Stimulated activated CD8-positive, alpha-beta memory T cell treated with anti-CD3 and anti-CD28 coated beads, Interleukin-15, amount 100 ng/mL, for 4 hours (primary cell): ENCODE measurements around the gene LRBA.

Experiments
- DNase-seq, 2 donors: peaks; one replicate each; pipeline ENCODE4 v3.0.0-alpha.2; 2020; ENCODE audit warnings: low read depth in 2 of 2

LRBA gene

DNA sequence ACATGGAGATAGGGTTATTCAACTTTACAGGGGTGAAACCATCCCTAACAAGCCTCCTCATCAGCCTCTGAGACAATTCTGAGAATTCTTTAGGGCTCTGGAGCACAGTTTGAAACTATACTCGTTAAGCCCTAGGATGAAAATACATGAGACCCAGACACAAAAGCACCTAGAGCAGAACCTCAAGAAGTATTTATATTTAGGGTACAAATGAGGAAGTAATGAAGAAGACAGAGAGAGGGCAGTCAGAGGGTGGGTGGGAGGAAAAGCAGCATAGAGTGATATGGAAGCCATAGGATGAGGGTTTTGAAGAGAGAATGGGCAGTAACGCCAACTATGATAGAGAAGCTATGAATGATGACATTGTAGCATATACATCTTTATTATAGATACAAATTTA is 686.6 kb downstream of the LRBA start:
- DNase-seq, result no peak

DNA sequence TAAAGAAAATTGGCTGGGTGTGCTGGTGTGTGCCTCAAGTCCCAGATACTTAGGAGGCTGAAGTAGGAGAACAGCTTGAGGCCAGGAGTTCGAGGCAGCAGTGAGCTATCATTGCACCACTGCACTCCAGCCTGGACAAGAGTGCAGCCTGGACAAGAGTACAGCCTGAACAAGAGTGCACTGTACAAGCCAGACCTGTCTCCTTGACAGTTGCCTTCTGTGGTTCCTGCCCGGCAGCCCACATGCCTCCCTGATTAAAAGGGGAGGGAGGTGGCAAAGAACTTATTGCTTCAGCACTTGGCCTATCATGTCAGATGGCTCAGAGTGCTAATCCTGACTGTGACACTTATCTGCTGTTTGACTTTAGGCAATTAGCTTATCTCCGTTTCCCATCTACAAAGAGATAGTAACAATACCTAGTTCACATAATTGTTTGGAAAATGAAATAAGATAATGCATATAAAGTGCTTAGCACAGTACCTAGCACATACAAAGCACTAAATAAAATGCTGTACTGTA is 687.8 kb downstream of the LRBA start:
- no peak for DNase-seq

DNA sequence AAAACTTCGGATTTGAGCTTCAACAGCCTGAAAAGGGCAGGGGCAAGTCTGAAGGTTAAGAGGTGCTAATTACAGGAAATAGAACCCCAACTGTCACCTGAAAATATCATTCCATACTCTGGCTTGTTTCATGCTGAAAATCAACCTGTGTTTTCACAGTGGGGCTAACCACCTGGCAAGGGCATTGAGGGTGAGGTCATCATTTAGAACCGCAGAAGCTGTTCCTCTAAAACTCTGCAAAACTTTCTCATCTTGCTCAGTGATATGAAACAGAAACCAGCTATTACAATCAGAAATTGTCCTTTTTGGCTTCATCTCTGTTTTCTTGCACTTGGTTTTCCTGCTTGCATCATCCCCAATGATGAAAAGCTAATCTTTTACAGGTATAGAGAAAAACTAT is 689.2 kb downstream of the LRBA start:
- no peak for DNase-seq

DNA sequence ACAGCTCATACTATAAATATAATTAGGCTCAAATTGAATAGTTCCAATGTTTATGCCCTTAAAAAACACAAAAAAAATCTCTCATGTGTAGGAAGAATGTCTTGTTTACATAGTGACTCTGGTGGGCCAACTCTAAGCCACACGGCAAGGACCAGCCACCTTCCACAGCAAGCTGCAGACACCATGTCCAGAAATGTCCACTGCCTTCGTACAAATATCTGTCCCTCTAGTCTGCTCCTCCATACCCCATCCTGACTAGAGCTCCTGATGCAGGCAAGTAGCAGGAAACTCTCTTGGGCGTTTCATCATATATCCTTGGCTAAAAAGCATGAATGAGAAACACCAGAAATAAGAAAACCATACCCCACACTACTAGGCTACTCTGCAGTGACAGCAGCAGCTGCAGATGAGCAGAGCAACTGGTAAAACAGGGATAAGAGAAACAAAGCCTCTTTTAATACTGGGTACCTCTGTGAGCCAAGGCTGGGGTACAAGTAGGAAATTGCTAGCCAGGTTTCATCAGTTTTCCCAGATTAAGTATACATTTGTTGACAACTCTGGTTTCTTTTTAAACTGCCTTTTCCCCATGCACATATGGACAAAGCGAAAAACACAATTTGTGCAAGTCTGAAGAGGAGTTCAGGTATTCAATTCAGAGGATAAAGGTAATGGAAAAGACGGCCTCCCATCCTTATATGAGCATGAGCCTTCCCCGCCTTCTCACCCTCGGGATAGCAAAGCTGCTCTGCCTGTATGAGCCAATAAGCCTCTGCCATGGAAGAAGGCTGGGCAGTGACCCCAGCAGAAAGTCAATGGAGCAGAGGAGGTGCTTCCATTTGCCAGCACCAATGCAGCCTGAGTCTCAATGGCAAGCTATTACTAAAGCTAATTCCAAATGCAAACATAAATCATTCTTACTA is 691.4 kb downstream of the LRBA start:
- no peak for DNase-seq

DNA sequence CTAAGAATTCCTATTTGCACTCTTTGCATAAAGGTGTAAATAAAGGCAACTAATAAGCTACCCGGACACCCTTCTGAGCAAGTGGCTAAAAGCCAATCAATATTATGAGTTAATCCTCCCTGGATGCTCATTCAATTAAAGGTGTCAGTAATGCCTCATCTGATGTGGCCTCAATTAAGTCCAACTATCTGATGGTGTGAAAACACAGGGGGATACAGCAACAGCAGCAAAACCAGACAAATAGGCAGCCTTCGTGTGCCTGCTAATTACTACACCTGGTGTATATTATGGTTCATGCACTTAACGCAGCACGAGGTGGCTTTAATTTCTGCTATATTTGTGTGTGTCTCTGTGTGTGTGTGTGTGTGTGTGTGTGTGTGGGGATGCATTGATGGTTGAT is 692.4 kb downstream of the LRBA start:
- DNase-seq, result no peak

DNA sequence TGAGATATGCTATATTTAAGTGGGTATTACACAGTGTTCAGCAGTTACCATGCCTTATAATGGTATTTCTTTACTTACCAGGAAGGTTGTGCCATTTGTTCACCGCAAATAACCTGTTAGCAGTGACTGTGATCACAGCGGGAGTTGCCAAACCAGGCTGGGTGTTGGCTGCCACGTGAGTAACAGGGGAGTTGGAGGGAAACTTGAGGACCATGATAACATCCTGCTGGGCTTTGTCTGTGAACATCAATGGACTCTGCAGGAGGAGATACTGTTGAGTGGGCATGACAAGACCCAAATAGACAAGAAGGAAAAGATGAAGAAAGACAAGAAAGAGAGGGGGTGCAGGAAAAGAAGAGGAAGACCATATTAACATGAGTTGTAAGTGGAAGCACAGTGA is 694.0 kb downstream of the LRBA start:
- no peak for DNase-seq

- no peak for DNase-seq
Measured at GRCh38 chr4:150318971-150319370, 696.1 kb downstream of the LRBA start.

- no peak for DNase-seq
Measured at GRCh38 chr4:150318527-150318926, 696.6 kb downstream of the LRBA start.

DNA sequence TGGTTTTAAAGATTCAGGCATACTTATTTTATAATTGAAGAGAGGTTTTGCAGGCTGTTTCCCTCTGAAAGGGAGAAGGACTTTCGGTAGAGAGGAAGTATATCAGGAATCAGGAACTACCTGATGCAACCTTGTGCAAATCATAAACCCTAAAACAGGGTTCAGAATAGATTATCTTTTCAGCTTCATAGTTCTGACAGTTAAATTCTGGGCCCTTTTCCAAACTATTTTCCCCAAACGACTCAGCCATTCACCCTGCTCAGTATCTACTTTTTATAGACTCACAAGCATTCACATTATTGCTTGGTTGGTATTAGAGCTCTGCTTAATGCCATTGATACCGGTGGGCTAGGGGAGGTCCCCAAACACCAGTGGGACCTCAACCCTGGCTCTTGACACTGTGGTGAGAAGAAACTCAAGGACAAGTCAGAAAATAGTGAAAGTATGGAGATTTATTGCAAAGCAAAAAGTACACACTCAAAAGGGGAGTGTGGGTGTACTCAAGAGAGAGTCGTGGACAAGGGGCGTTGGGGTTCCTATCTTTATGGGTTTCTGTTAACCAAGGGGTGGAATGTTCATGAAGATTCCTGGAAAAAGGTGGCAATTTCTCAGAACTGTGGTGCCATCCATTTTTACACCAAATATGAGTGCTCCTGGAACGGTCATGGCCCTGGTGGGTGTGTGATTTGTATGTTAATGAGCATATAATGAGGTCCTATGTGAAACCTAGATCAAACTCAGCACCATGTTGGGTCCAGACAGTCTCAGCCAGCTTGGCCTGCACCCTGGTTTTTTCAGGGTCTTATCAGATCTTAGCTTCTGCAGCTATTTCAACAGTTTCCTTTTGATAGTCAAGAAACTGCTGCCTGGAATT is 698.5 kb downstream of the LRBA start:
- DNase-seq, result no peak

- DNase-seq, result no peak
Measured at GRCh38 chr4:150315691-150316090, 699.4 kb downstream of the LRBA start.

DNA sequence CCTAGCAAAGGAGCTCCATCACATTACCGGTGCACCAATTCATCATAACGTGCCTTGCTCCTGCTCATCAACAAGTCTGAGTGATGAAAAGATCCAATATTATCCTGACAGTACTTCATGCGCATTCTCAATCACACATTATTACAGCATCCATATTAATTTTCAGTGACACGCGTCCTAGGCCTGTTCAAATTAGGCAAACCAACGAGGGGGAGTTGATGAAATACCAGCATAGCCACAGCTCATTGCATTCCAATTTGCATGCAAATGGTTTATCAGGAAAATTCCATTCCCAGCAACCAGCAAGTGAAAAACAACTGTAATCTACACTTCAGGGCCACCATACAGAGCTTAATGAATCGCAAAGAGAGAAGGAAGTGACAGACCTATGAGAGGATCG is 699.9 kb downstream of the LRBA start:
- no peak for DNase-seq

- no peak for DNase-seq
Measured at GRCh38 chr4:150314031-150314430, 701.1 kb downstream of the LRBA start.

GRCh38 chr4:150310159-150310895 is 704.8 kb downstream of the LRBA start:
- DNase-seq, result no peak

GRCh38 chr4:150308824-150309472 is 706.1 kb downstream of the LRBA start:
- DNase-seq, result no peak

GRCh38 chr4:150306719-150307118 is 708.4 kb downstream of the LRBA start:
- DNase-seq, result no peak

DNA sequence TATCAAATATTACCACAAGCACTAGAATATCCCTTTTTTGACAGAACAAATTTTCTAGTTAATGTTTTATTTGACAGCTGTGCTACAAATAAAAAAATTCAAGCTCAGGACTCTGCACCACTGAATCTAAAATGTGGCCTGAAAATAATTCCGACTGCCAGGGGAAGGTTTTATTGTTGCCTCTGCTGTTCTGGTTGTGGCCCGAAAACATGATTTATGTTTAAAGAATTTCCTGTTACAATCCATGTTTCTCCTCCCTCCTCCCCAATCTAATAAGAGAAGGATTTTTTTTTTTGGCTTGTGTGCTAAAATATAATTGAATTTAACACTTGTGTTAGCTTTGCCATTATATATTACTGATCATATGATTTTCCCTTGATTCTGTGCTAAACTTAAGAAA is 709.1 kb downstream of the LRBA start:
- DNase-seq, result no peak

DNA sequence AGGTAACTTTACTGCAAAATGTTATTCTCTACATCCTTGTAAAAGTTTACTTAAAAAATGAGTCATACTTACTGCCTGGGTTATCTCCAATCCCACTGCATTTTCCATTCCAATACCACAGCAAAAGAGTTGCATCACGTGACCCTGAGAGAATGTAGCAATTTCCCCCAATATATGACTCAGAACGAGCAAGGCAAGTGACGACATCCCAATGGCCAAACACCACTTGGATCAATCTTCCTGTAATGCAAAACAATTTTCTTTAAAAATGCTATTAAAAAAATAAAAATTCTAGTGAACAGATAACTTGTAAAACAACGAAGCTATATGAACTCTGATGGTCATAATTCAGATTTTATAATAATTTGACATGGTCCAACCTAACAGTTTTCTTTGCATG is 712.5 kb downstream of the LRBA start:
- no peak for DNase-seq

DNA sequence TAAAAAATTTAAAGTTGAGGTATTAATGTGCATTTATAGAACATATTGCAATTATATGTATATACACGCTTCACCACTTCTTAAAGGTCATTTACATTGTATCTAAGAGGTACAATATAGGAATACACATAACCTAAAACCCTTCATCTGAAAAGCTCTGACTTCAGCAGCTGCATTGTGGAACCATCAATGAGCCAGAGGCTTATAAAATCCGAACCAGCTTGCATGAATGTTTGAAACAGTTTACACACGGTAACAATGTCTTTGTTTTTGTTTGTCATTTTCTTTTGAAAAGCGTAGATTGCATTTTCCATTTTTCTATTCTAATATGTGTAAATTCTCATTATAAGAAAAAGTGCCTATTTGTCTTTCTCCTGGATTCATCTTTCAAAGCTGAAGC is 715.3 kb downstream of the LRBA start:
- no peak for DNase-seq

GRCh38 chr4:150297861-150298474 is 717.1 kb downstream of the LRBA start:
- DNase-seq, result no peak

DNA sequence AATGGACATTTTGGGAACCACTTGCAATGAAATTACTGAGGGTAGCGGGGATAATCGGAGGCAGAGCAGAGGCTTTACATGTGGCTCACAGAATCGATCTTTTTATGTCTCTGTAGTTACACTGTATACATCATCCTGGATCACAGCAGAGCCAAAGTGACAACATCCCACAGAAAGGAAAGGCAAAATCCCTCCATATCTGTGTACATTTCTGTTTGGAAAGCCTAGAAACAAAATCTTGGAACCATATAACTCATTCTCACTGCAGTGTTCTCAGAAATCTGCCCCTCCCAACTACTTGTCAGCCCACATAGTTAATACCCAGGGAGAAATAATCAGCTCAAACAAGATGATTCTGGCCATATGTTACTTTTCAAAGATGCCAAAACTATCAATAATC is 725.2 kb downstream of the LRBA start:
- DNase-seq, result no peak

DNA sequence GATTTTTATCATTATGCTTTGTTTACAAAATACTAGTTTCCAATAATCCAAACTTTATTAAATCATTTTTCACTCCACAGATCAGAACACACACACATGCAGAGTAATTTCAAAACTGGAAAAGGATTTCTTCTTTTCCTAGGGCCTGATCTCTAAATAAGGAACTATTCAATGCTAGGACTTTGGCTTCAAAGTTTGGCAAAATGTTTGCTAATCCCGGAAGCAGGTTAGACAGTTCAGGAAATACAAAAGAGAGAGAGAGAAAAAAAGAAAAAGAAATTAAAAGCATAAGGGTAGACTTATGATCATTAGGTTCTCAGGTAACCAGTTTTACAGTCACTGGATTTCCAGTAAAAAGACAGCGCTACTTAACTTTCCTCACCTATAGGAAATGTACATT is 725.9 kb downstream of the LRBA start:
- no peak for DNase-seq
